ENCODE measurements around the gene GNL3. TPM values are rescaled to one million over a fixed set of nuclear protein-coding genes. Genes with fewer than 3 reads are reported as not detected.
A peak's percentile ranks its signal among the peaks of the same experiment; 100 is the strongest.
"Not testable (repeated sequence)": the region's sequence is repeated elsewhere in the genome, so short reads cannot be mapped to it uniquely, and the experiment has no call there.

GNL3 gene, protein sequence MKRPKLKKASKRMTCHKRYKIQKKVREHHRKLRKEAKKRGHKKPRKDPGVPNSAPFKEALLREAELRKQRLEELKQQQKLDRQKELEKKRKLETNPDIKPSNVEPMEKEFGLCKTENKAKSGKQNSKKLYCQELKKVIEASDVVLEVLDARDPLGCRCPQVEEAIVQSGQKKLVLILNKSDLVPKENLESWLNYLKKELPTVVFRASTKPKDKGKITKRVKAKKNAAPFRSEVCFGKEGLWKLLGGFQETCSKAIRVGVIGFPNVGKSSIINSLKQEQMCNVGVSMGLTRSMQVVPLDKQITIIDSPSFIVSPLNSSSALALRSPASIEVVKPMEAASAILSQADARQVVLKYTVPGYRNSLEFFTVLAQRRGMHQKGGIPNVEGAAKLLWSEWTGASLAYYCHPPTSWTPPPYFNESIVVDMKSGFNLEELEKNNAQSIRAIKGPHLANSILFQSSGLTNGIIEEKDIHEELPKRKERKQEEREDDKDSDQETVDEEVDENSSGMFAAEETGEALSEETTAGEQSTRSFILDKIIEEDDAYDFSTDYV
- total RNA-seq (163 TPM), polyA plus RNA-seq (47.0 TPM)

DNA sequence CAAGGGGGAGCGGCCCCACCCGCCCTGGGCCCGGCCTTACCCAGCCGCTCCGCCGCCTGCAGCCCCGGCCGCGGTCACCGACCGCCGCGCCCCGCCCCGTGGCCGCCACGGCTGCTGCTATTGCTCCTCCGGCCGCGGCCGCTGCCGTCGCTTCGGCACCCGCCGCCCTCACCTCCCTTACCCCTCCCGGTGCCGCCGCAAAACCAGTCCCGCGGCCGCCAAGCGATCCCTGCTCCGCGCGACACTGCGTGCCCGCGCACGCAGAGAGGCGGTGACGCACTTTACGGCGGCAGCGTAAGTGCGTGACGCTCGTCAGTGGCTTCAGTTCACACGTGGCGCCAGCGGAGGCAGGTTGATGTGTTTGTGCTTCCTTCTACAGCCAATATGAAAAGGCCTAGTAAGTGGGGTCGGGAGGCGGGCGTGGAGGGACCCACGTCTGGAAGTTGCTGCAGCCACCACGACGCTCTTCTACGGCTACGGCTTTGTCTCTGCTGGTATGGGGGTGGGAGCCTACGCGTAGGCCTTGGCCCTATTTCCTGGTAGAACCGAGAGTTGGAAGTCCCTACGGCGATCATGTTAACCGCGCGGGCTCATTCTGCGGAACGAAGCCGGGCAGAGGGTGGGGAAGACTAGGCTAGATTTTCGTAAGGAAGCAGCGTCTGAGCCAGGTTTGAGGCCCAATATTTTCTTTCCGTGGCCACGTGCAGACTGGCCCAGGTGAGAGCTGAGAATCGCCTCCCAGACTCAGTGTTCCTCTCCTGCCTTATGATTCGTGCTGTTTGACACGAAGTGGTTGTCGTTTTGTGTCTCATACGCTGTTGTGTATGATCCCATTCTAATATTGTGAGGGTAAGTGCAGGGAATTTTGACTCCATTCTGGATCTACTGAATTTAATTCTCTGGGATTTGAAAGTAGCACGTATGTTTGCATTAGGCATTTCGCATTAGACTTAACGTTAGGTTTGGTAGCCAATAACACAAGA lies at the start of gene GNL3, which contains the start of gene PBRM1:
GNL3 (plus strand) TSS at position 324 of the 983 bp plus-strand sequence; CDS start at position 385, 61 bp downstream.
PBRM1 (minus strand) TSS at position 205 of the 983 bp plus-strand sequence.
- WGBS: under 1% methylated on average over 82 of the region's 82 CpGs
- H3K4me1 ChIP-seq (ENCODE audit: insufficient read depth): no peaks in the 10 kb centered on the region
- H3K4me3 ChIP-seq (ENCODE audit: low read depth, low read length): peak within 1 kb of the TSS; percentile 62
- H3K36me3 ChIP-seq (ENCODE audit: insufficient read depth): peaks cover 7% of the 10 kb centered on the region
- peak; percentile 81 for DNase-seq (ENCODE audit: extremely low spot score)
- peak within 1 kb of the TSS; percentile 99 for H3K27ac ChIP-seq (ENCODE audit: low read depth)

DNA sequence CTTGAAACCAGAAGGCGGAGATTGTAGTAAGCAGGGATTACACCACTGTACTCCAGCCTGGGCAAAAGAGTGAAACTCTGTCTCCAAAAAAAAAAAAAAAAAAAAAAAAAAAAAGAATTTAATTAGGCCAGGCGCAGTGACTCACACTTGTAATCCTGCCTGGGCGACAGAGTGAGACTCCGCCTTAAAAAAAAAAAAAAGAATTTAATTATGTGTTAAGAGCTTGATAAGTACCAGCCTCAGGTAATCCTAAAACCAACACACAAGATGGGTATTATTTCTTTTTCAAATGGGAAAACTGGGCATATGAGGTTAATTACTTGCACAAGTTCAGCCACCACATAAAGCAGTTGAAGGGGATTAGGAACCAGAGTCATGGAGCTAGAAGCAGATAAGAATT lies 49.2 kb upstream of the GNL3 start:
- Histone ChIP-seq H3K27ac (ENCODE audit: low read depth) (no peak overlapping the region), H3K4me3 (ENCODE audit: low read depth, low read length) (no peak overlapping the region), H3K36me3 (ENCODE audit: insufficient read depth) (peaks cover 6% of the 10 kb centered on the region), H3K4me1 (ENCODE audit: insufficient read depth) (no peaks in the 10 kb centered on the region)
- WGBS: 79% methylated on average over 4 of the region's 4 CpGs
- no peak for DNase-seq (ENCODE audit: extremely low spot score)

DNA sequence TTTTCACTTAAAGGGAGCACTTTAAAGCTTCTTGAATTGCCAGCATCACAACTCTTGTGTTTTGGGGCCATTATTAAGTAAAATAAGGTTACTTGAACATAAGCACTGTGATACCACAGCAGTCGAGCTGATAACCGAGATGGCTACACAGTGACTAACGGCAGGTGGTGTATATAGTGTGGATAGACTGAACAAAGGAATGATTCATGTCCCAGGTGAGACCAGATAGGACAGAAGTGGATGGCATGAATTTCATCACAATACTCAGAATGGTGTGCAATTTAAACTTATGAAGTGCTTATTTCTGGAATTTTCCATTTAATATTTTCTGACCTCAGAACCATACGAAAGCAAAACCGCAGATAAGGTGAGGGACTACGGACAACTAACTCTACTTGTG lies 40.3 kb upstream of the GNL3 start:
- peaks cover 7% of the 10 kb centered on the region for H3K36me3 ChIP-seq (ENCODE audit: insufficient read depth)
- DNase-seq (ENCODE audit: extremely low spot score): no peak

DNA sequence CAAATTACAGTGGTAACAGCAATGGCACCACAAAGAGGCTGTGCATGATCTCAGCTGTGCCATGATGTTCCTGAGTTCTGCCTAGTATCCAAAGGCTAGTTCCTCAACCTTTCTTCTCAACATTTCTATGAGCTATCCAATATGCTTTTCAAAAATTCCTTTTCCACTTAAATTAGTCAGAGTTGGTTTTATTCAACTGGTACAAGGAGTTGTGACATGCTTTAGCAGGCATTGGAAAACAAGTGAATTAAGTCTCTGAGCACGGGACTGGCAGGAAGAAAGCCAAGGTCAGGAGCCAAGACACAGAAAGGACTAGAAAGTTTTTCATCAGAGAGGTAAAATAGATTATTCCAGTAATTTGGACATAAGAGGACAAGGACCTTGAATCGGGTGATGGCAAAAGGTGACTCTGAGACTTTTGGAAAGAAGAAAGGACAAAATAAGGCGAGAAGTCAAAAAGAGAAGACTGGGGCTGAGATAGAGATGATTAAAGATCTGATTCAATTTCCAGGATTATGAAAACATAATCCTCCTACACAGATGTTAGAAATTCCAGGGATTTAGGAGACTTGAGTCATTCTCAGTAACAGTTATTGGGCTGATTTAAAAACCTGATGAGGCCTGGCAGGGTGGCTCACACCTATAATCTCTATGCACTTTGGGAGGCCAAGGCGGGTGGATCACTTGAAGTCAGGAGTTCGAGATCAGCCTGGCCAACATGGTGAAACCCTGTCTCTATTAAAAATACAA lies 36.2 kb upstream of the GNL3 start:
- Histone ChIP-seq H3K36me3 (ENCODE audit: insufficient read depth) (peaks cover 6% of the 10 kb centered on the region), H3K4me3 (ENCODE audit: low read depth, low read length) (no peak overlapping the region), H3K27ac (ENCODE audit: low read depth) (no peak overlapping the region), H3K4me1 (ENCODE audit: insufficient read depth) (no peaks in the 10 kb centered on the region)
- no peak for DNase-seq (ENCODE audit: extremely low spot score)
- 93% methylated on average over 5 of the region's 5 CpGs for WGBS

More for the DNA sequence above, 40.3 kb upstream of the GNL3 start:
- Histone ChIP-seq H3K27ac (ENCODE audit: low read depth) (no peak overlapping the region), H3K4me1 (ENCODE audit: insufficient read depth) (no peaks in the 10 kb centered on the region), H3K4me3 (ENCODE audit: low read depth, low read length) (no peak overlapping the region)
- 96% methylated on average over 6 of the region's 6 CpGs for WGBS

DNA sequence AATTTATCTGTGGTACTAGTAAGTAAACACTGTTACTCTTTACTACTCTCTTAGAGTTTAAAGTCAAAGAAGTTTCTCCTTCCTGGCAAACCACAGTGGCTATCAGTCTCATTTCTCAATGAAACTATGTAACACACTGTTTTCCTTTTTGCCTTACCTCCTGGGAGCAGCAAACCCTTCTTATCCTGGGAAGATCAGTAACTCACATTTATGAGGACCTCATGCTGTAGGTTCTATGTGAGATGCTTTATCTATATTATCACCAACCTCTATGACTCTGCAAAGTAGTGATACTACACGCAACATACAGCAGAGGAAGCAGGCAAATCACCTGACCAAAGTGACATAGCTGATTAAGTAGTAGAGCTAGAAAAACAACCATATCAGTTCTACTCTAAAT lies 35.4 kb upstream of the GNL3 start:
- no peak overlapping the region for H3K27ac ChIP-seq (ENCODE audit: low read depth)

DNA sequence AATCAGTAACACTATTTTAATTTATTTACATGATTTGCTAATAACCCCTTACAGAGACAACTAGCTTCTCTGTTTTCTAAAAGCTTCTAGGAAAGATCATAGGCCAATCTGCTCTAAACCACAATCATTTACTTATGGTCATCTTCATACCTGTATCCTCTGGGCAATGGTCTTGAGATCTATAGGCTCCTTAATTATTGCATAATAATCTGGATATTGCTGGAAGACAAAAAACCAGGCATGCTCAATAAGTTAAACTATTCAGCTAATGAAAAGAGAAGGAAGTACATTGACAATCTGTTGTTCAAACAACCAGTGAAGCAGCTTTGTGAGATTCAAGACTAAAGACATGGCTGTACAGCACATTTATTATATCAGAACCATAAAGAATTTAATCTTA lies 34.2 kb upstream of the GNL3 start:
- Histone ChIP-seq H3K36me3 (ENCODE audit: insufficient read depth) (peaks cover 7% of the 10 kb centered on the region), H3K27ac (ENCODE audit: low read depth) (no peak overlapping the region), H3K4me3 (ENCODE audit: low read depth, low read length) (no peak overlapping the region), H3K4me1 (ENCODE audit: insufficient read depth) (no peaks in the 10 kb centered on the region)
- no peak for DNase-seq (ENCODE audit: extremely low spot score)

More for the DNA sequence above, 35.4 kb upstream of the GNL3 start:
- Histone ChIP-seq H3K4me3 (ENCODE audit: low read depth, low read length) (no peak overlapping the region), H3K36me3 (ENCODE audit: insufficient read depth) (peaks cover 4% of the 10 kb centered on the region), H3K4me1 (ENCODE audit: insufficient read depth) (no peaks in the 10 kb centered on the region)
- WGBS: 86% methylated on average over 1 of the region's 1 CpG
- no peak for DNase-seq (ENCODE audit: extremely low spot score)

DNA sequence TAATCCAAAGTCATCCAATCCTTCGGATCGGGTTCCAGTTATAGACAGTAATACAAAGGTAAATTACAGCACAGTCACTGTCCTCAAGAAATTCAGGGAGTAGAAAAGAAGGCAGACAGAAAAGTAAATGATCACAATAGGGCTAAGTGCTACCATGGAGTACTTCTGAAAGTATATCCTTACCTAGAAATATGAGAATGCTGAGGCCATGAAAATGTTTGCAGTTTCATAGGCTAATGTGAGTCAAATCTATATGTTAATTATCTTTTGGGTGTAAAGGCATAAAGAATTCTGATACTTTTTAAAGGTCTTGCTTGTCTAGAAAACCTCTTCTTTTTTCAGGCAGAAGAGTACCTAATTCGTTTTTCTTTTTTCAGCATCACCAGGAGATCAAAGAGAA lies 29.9 kb upstream of the GNL3 start:
- 95% methylated on average over 3 of the region's 3 CpGs for WGBS
- Histone ChIP-seq H3K27ac (ENCODE audit: low read depth) (no peak overlapping the region), H3K4me1 (ENCODE audit: insufficient read depth) (no peaks in the 10 kb centered on the region), H3K36me3 (ENCODE audit: insufficient read depth) (peaks cover 5% of the 10 kb centered on the region), H3K4me3 (ENCODE audit: low read depth, low read length) (no peak overlapping the region)
- no peak for DNase-seq (ENCODE audit: extremely low spot score)

DNA sequence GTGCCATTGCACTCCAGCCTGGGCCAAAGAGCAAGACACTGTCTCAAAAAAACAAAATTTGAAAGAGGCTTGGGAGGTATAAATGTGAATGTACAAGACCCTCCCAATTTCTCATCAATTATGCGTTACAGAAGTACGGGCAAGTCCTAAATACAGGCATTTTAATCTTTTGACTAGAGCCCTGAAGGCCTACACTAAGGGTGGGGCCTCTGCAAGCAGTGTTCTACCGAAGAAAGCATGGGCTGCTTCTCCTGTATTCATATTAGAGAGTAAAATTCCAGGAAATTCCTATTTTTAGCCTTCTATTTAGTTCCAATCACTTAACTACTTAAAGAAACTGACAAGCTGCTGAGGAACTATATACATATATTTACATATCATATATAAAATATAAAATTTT lies 25.8 kb upstream of the GNL3 start:
- no peak for DNase-seq (ENCODE audit: extremely low spot score)
- Histone ChIP-seq H3K36me3 (ENCODE audit: insufficient read depth) (peaks cover 3% of the 10 kb centered on the region), H3K4me3 (ENCODE audit: low read depth, low read length) (no peak overlapping the region), H3K27ac (ENCODE audit: low read depth) (no peak overlapping the region), H3K4me1 (ENCODE audit: insufficient read depth) (no peaks in the 10 kb centered on the region)
- WGBS: 90% methylated on average over 3 of the region's 3 CpGs

DNA sequence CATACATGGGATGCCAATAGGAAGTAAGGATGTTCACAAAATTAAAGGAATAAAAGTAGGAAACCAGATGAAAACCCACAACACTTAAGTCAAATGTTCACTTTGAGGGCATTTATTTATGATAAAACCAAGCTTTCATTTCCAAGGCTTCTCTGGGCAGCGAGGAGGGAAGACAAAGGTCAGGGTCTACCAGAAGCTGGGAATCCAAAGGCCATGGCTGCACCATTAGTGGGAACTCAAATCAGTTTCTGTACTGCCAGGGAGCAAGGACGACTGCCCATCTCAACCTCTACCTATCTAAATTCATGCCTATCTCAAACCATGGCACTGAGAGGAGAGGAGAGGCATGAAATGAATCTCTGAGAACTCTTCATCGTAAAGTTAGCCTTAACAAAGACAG lies 22.7 kb upstream of the GNL3 start:
- H3K4me1 ChIP-seq (ENCODE audit: insufficient read depth): no peaks in the 10 kb centered on the region
- H3K27ac ChIP-seq (ENCODE audit: low read depth): no peak overlapping the region
- H3K36me3 ChIP-seq (ENCODE audit: insufficient read depth): peaks cover 2% of the 10 kb centered on the region
- no peak for DNase-seq (ENCODE audit: extremely low spot score)
- no peak overlapping the region for H3K4me3 ChIP-seq (ENCODE audit: low read depth, low read length)
- WGBS: 91% methylated on average over 3 of the region's 3 CpGs

DNA sequence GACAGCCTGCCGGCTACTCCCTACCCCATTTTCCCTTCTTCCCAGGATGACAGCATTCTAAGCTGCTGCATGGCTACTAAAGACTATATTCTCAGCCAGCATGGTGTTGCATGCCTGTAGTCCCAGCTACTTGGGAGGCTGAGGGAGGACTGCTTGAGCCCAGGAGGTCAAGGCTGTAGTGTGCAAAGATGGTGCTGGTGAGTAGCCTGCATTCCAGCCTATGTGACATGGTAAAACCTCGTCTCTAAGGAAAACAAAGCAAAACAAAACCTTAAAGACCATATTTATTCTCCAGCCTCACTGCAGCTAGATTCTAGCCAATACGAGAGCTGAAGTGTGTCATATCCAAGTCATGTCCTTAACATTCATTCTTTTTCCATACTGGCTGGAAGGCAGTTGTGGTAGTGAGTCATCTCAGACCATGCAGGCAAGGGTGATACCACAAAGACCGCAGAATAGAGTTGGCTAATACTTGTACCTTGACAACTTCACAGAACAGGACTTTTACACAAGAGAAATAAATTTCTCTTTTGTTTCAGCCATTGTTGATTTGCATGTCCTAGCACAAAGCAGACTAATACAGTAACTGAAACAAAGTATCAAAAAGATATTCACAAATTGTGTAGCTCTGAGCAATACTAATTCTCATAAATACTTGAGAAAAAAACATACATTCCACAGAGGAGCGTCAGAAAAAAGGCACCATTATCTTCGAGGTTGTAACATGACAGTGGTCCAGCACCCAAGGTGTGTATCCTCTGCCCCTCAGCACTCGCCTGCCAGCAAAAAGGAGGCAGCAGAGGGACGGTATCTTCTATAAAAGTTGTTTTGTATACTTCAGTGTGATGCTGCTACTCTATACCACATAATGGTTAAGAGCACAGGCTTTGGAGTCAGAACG lies 15.0 kb upstream of the GNL3 start:
- 56% methylated on average over 9 of the region's 9 CpGs for WGBS
- Histone ChIP-seq H3K4me3 (ENCODE audit: low read depth, low read length) (no peak overlapping the region), H3K36me3 (ENCODE audit: insufficient read depth) (peaks cover 6% of the 10 kb centered on the region), H3K4me1 (ENCODE audit: insufficient read depth) (no peaks in the 10 kb centered on the region), H3K27ac (ENCODE audit: low read depth) (no peak overlapping the region)
- DNase-seq (ENCODE audit: extremely low spot score): no peak

DNA sequence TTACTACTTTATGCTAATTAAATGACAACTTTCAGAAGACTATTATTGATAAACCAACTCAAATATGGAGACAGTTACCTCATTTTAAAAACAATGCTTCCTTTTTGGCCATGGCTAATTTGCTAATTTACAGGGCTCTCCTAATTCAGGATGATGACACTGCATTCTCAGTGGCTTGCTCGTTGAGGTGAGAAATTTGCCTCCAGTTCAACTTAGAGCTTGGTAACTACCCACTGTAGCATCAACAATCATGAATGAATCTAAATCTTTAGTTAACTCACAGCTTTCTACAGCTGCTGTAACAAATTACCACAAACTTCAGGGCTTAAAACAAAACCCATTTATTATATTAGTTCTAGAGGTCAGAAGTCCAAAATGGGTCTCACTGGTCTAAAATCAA lies 14.2 kb upstream of the GNL3 start:
- Histone ChIP-seq H3K36me3 (ENCODE audit: insufficient read depth) (peaks cover 6% of the 10 kb centered on the region), H3K4me3 (ENCODE audit: low read depth, low read length) (no peak overlapping the region), H3K27ac (ENCODE audit: low read depth) (no peak overlapping the region), H3K4me1 (ENCODE audit: insufficient read depth) (no peaks in the 10 kb centered on the region)
- no peak for DNase-seq (ENCODE audit: extremely low spot score)
- 59% methylated on average over 1 of the region's 1 CpG for WGBS

DNA sequence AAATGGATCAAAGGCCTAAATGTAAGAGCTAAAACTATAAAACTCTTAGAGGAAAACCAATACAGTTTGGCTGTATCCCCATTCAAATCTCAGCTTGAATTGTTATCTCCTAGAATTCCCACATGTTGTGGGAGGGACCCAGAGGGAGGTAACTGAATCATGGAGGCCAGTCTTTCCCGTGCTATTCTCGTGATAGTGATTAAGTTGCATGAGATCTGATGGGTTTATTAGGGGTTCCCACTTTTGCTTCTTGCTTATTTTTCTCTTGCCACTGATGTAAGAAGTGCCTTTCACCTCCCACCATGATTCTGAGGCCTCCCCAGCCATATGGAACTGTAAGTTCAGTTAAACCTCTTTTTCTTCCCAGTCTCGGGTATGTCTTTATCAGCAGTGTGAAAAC lies 9.6 kb upstream of the GNL3 start:
- DNase-seq (ENCODE audit: extremely low spot score); H3K27ac ChIP-seq (ENCODE audit: low read depth); H3K4me1 ChIP-seq (ENCODE audit: insufficient read depth); H3K4me3 ChIP-seq (ENCODE audit: low read depth, low read length); H3K36me3 ChIP-seq (ENCODE audit: insufficient read depth): not testable (repeated sequence)
- 85% methylated on average over 3 of the region's 3 CpGs for WGBS

All from urinary bladder (tissue), 4 donors.